Suprapubic skin (tissue), 4 donors: ENCODE results near the gene CCDC33. TPM values are rescaled to one million over a fixed set of nuclear protein-coding genes. Genes with fewer than 3 reads are reported as not detected.

Experiments
- DNase-seq, 2 donors: peaks; one replicate each; pipeline ENCODE4 v3.0.0-alpha.2; 2019; ENCODE audit warnings: low spot score in 2 of 2
- H3K27ac ChIP-seq: fragments of 200-600 bp; sonication (generic); one replicate; pipeline ENCODE4 v1.5.1; 2019
- H3K27me3 ChIP-seq: fragments of 200-600 bp; sonication (generic); one replicate; pipeline ENCODE4 v1.5.1; 2019
- H3K36me3 ChIP-seq: fragments of 200-600 bp; sonication (generic); one replicate; pipeline ENCODE4 v1.5.1; 2019
- H3K4me1 ChIP-seq: fragments of 200-600 bp; sonication (generic); one replicate; pipeline ENCODE4 v1.5.1; 2019
- H3K4me3 ChIP-seq: fragments of 200-600 bp; sonication (generic); one replicate; pipeline ENCODE4 v1.5.1; 2019; ENCODE audit warnings: mild to moderate bottlenecking
- H3K9me3 ChIP-seq: fragments of 200-600 bp; sonication (generic); one replicate; pipeline ENCODE4 v1.5.1; 2019
- CTCF ChIP-seq, 2 donors: fragments of 200-600 bp in 1 of 2; fragments of 450-650 bp in 1 of 2; sonication (generic) in 1 of 2; IDR thresholded peaks; one replicate each; pipeline ENCODE4 v1.5.1; 2016 to 2019; ENCODE audit warnings: antibody characterized with exemption in 2 of 2, mild to moderate bottlenecking in 1 of 2, moderate library complexity in 1 of 2
- EP300 ChIP-seq: sonication (generic); formaldehyde crosslinking; IDR thresholded peaks from one replicate; pipeline ENCODE4 v1.6.1; 2017; ENCODE audit warnings: antibody characterized with exemption
- POLR2A ChIP-seq, 2 donors: fragments of 450-650 bp; IDR thresholded peaks; one replicate each; pipeline ENCODE4 v1.6.1; 2017; ENCODE audit warnings: antibody characterized with exemption in 2 of 2, mild to moderate bottlenecking in 2 of 2, moderate library complexity in 2 of 2
- POLR2AphosphoS5 ChIP-seq, 3 donors: sonication (generic); formaldehyde crosslinking; IDR thresholded peaks; one replicate each; pipeline ENCODE4 v1.6.1; 2017; ENCODE audit warnings: antibody characterized with exemption in 3 of 3
- WGBS: methylation state at CpG from one replicate; pipeline ENCODE4 v1.1.5; 2018; 5-methylcytosine and 5-hydroxymethylcytosine counted together
- total RNA-seq, 4 donors: library from RNA; depleted of rRNA; stranded (reverse); fragments of >200 nt; gene quantifications; one replicate each; pipeline ENCODE4 v1.1.0, GENCODE V29; 2016

Gene CCDC33
- total RNA-seq, 4 donors from 2014 or later, result 0.60 TPM; not detected in 3

GRCh38 chr15:74317820-74318375 is 81.8 kb downstream of the CCDC33 start:
- H3K4me3 ChIP-seq, result no peak overlapping the region
- H3K27ac ChIP-seq, result peak overlapping the region; percentile 71
- 26% methylated on average over 8 of the region's 8 CpGs for WGBS
- H3K36me3 ChIP-seq, result no peaks in the 10 kb centered on the region
- peak in 1 of 2 donors; percentile 85 for DNase-seq
- peaks cover 42% of the 10 kb centered on the region for H3K4me1 ChIP-seq
- H3K27me3 ChIP-seq, result peaks cover 2% of the 10 kb centered on the region
- TF ChIP-seq POLR2A (IDR thresholded peaks at IDR 0.05), result no peak
- TF ChIP-seq EP300, result no peak
- no peak for TF ChIP-seq CTCF (IDR thresholded peaks at IDR 0.05)
- TF ChIP-seq POLR2AphosphoS5 (IDR thresholded peaks at IDR 0.05), result no peak
- no peaks in the 10 kb centered on the region for H3K9me3 ChIP-seq

- DNase-seq, result no peak
- H3K27me3 ChIP-seq, result no peaks in the 10 kb centered on the region
- no peaks in the 10 kb centered on the region for H3K9me3 ChIP-seq
- no peak overlapping the region for H3K4me3 ChIP-seq
- H3K27ac ChIP-seq, result peak overlapping the region; percentile 35
- WGBS, result 86% methylated on average over 2 of the region's 6 CpGs
- H3K36me3 ChIP-seq, result no peaks in the 10 kb centered on the region
- TF ChIP-seq POLR2AphosphoS5 (IDR thresholded peaks at IDR 0.05), result no peak
- TF ChIP-seq CTCF (IDR thresholded peaks at IDR 0.05), result no peak
- TF ChIP-seq EP300, result no peak
- TF ChIP-seq POLR2A (IDR thresholded peaks at IDR 0.05), result no peak
- peaks cover 42% of the 10 kb centered on the region for H3K4me1 ChIP-seq
Measured at GRCh38 chr15:74318376-74319137, 82.4 kb downstream of the CCDC33 start.

- Histone ChIP-seq H3K27ac (no peak overlapping the region), H3K4me3 (no peak overlapping the region), H3K27me3 (no peaks in the 10 kb centered on the region), H3K36me3 (no peaks in the 10 kb centered on the region), H3K9me3 (no peaks in the 10 kb centered on the region), H3K4me1 (peaks cover 42% of the 10 kb centered on the region)
- TF ChIP-seq CTCF (IDR thresholded peaks at IDR 0.05), result no peak
- TF ChIP-seq EP300, result no peak
- TF ChIP-seq POLR2A (IDR thresholded peaks at IDR 0.05), result no peak
- no peak for DNase-seq
- WGBS, result 80% methylated on average over 1 of the region's 5 CpGs
Measured at GRCh38 chr15:74319138-74319460, 83.0 kb downstream of the CCDC33 start.

GRCh38 chr15:74319596-74320351 is 83.6 kb downstream of the CCDC33 start:
- Histone ChIP-seq H3K27me3 (no peaks in the 10 kb centered on the region), H3K4me3 (no peak overlapping the region), H3K9me3 (no peaks in the 10 kb centered on the region), H3K27ac (no peak overlapping the region), H3K36me3 (no peaks in the 10 kb centered on the region), H3K4me1 (peaks cover 42% of the 10 kb centered on the region)
- 46% methylated on average over 4 of the region's 8 CpGs for WGBS
- no peak for DNase-seq
- no peak for TF ChIP-seq POLR2AphosphoS5 (IDR thresholded peaks at IDR 0.05)
- TF ChIP-seq CTCF (IDR thresholded peaks at IDR 0.05), result no peak
- TF ChIP-seq POLR2A (IDR thresholded peaks at IDR 0.05), result no peak
- TF ChIP-seq EP300, result no peak
